NK-92 (cell line): Measurements from ENCODE around the gene ABHD6.
"Not testable (repeated sequence)": the region's sequence is repeated elsewhere in the genome, so short reads cannot be mapped to it uniquely, and the experiment has no call there.

Experiments
- DNase-seq: peaks from one replicate; lab custom pipeline; 2025; ENCODE audit not compliant: unreplicated experiment; lab: John Stamatoyannopoulos, UW

The ABHD6 gene

DNA sequence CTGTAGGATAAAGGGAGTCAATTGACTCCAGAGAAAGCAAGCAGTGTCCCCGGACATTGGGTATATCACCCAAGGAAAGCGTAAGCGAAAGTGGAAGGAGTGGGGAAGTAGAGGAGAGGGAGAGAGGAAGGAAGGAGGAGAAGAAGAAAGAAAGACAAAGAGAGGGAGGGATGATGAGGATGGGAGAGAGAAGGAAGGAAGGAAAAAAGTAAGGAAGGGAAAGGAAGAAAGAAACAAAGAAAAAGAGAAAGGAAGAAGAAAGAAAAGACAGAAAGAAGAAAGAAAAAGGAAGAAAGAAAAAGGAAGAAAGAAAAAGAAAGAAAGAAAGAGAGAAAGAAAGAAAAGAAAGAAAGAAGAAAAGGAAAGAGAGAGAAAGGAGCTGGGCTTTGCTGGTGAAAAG lies 27.7 kb upstream of the ABHD6 start:
- DNase-seq, result no peak

DNA sequence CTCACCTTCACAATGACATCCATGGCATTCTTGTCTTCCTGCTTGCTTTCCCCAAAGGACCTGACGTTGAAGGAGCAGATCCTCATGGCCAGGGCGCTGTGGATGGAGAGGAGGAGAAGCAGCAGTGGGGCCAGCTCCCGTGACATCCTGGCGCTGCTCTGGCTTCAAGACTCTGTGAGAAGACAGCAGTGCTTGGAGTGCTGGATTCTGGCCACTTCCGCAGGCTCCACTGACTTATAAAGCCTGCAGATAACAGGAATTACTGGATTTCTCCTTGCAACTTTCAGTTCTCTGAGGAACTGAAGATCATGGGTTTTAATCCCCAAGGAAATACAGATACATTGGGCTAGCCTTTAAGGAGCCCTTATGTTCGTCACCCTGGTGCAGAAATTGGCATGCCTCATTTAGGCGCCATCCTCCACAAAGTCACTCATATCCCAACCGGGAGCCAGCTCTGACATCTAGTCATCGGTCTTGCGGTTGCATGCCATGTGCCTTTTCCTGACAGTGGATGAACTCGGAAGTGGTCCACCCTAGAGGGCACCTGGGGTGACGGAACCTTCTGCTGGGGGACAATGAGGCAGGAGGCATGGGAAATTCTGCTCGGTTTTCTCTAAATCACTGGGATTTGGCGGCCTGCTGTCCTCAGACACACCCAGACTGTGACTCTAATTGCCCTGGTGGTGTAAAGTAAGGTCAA lies 26.7 kb upstream of the ABHD6 start, which contains the start of gene DNASE1L3:
Gene DNASE1L3, minus strand, starts transcription at position 212 of the 700 bp plus-strand sequence. Its CDS starts 66 bp downstream, at position 146.
- DNase-seq, result no peak

DNA sequence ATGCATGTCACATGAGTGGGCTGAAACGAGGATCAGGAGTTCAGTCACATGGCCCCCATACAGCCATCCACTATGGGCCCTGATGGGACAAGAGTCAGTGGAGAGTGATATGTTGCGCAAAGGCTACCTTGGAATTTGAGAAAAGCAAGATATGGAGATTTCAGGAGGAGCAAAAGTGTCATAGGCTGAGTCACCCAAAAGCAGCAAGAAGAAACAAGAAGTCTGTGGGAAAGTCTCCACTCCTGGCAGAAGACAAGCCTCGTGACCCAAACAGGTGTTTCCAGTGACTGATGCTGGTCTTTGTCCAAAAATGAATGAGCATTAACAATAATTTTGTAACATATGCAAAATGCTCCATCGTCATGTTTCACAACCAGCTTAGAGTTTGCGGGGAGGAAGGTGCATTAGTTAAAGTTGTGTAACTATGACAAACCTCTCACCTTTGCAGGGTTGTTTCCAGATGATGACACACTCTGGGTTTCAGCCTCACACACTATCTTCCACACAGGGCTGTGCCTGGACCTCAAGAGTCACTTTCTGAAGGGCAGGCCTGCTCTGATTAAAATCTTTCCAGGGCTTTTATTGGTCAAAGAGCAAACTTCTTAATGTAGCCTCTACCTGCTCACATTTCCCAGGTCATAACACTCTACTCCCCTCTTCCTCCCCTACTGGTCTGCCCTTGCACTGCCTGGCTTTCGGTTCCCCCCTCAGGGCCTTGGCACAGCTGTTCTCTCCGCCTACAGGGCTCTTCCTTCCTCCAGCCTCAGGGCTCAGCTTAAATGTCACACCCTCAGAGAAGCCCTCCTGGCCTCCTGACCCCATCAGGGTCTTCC lies 22.9 kb upstream of the ABHD6 start:
- no peak for DNase-seq

DNA sequence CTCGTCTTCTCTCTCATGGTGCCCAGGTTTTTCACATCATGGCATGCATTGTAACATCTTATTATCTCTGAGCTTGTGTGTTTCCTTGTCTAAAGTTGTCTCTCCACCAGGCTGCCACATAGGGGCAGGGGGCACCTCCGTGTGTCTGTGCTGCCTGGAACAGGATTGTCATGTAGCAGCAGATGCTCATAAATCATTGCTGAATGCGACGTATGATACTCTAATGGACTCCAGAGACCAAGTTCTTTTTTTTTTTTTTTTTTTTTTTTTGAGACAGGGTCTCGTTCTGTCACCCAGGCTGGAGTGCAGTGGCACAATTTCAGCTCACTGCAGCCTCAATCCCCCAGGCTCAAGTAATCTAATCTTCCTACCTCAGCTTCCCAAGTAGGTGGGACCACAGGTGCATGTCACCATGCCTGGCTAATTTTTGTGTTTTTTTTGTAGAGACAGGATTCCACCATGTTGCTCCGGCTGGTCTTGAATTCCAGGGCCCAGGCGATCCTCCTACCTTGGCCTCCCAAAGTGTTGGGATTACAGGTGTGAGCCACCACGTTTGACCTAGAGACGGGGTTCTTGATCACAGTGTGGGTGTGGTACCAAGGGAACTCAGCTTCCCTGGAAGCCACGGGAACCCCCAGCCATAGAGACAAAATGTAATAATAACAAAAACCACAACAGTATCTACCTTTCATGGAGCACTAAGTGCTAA lies 22.1 kb upstream of the ABHD6 start:
- DNase-seq, result no peak

DNA sequence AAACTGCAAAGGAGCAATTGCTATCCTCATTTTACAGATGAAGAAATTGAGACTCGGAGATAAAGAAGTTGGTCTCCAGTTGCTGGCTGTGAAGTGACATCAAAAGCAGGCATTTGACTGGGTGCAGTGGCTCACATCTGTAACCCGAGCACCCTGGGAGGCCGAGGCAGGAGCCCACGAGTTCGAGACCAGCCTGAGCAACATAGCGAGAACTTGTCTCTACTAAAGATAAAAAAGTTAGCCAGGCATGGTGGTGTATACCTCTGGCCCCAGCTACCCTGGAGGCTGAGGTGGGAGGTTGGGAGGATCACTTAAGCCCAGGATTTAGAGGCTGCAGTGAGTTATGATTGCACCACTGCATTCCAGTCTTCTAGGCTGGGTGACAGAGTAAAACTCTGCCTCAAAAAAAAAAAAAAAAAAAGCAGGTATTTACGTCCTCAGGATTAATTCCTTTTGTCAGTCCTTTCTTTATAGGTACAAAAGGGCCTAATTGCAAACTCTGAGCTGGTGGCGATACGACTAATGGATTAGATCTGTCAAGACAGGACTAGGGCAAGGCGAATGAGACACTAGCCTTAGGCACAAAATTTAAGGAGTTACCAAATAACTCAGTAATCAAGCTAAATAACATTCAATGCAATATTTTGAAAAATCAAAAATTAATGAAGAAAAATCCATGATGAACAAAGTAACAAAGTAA lies 20.9 kb upstream of the ABHD6 start:
- no peak for DNase-seq

DNA sequence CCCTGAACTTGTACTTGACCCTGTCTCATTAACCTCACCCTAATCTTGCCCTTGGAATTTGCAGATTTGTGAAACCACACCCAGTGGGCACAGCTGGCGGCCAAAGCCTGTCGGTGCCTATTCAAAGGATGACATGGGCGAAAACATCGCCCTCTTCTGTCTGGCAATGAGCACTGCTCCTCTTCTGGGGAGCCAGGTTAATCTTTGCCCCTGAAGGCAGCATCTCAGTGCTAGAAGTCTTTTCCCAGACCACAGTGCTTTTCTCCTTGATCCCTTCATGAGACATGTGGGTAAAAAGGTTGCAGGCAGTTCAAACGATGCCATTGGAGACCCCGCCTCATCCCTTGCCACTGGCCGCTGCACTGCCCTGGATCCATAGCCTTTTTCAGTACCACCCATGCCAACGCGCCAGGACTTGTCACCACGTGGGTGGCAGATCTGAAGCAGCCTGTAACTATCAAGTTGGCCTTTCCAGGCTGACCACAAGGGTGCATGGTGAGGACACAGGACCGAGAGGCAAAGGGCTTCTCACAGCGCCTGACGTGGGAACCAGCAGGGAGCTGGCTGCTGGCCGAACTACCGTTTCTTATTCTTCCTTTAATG lies 20.3 kb upstream of the ABHD6 start:
- DNase-seq, result no peak

DNA sequence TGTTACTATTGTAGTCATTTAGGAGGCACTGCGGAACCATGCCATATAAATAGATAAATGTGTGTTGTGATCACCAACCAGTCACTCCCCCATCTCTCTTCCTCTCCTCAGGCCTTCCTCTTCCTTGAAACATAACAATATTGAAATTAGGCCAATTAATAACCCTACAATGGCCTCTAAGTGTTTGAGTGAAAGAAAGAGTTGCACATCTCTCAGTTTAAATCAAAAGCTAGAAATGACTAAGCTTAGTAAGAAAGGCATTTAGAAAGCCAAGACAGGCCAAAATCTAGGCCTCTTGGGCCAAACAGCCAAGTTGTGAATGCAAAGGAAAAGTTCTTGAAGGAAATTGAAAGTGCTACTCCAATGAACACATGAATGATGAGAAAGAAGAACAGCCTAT lies 18.7 kb upstream of the ABHD6 start:
- no peak for DNase-seq

DNA sequence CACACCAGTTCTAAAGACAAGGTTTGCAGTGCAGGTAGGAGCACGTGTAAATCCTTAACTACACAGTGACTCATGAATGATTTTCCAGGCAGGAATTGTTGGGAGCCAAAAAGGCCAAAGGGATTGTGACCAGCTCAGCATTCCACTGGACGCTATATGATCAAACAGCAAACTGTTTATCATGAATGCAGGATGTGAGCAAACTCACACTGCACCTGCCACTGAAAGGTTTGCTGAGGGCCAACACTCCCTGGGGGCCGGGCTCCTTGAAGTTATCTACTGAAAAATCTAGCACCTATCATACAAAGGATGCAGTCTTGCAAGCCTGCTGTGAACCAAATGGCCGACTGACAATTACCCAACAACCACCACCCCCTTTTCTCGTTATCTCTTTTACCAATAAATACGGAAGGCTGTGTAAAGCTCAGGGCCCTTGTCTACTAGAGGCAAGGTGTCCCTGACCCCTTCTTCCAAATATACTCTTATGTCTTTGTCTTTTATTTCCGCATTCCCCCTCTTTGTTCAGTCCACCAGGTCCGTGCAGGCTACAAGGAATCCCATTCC lies 15.3 kb upstream of the ABHD6 start:
- DNase-seq, result no peak

DNA sequence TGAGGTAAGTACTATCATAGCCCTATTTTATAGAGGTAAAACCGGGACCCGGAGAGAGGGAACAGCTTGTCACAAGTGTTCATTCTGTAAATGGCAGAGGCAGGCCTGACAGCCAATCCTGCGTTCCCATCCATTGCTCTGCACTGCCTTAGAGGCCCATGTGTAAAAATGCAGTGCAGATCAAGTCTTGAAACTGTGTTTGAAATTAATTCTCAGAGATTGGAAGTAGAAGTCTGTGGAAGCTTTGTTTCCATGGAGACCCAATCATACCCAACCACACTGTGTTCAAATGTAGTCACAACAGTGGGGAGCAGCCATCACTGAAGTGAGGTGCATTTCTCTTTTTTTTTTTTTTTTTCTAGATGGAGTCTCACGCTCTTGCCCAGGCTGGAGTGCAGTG lies 13.7 kb upstream of the ABHD6 start:
- DNase-seq, result no peak

DNA sequence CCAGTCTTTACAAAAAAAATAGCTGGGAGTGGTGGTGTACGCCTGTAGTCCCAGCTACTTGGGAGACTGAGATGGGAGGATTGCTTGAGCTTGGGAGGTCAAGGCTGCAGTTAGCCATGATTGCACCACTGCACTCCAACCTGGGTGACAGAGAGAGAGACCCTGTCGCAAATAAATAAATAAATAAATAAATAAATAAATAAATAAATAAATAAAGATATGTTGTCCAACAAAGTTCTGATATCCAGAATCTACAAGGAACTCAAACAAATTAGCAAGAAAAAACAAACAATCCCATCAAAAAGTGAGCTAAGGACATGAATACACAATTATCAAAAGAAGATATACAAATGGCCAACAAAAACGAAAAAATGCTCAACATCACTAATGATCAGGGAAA lies 9.7 kb upstream of the ABHD6 start:
- not testable (repeated sequence) for DNase-seq

DNA sequence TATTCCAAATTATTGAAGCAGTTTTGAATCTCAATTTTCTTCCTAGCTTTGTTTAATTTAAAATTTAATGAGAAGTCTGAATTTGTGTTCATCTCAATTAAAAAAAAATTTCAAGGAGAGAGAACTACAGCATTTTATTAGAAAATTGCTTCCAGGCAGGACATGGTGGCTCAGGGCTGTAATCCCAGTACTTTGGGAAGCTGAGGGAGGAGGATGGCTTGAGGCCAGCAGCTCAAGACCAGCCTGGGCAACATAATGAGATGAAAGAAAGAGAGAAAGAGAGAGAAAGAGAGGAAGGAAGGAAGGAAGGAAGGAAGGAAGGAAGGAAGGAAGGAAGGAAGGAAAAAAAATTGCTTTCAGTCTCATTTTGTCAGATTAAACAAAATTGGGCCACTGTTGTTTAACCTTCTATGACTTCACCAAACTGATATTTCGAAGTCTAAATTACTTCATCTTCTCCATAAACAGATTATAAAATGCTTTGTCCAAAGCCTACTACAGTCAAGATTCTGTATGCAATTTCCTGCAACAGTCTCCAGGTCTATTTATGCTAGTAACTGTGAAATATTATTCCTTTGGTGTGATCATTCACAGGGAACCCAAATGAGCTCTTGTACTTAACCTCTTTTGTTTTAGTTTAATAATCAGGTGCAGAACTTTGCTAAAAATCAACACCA lies 6.6 kb upstream of the ABHD6 start:
- DNase-seq, result no peak

DNA sequence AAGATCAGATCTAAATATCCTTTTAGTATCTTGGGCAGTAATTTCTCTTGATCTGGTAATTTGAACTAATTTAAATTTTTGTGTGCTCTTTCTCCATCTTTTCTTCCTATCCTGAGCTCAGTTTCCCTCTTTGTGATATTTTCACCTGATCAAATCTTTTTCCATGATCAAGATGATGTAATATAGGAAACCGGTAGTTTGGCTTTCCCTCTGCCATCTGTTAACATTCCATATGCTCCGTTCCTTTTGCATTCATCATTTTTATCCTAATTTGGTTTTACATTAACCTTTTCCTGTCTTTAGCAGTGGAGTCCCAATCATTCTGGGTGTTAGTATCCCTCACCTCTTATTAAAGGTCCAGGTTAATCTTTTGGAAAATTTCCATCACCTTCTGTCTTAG lies 5.9 kb upstream of the ABHD6 start:
- no peak for DNase-seq

DNA sequence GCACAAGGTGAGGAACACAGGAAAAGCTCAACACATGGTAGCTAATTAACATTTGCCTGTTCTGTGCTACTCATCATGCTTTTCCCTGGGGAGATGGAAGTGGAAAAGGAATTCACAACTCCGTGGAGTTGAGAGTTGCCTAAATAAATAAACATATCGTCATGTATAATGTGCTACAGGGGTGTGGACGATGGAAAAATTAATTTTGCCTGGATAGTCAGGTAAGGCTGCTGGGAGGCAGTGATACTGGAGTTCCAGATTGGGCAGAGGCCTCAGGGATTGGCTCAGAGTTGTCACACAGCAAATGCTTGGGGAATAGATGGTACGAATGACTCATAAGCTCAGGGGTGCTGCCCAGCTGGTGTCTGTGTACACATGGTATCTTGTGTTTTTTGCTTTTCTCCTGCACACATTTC lies 3.1 kb upstream of the ABHD6 start:
- DNase-seq, result no peak

DNA sequence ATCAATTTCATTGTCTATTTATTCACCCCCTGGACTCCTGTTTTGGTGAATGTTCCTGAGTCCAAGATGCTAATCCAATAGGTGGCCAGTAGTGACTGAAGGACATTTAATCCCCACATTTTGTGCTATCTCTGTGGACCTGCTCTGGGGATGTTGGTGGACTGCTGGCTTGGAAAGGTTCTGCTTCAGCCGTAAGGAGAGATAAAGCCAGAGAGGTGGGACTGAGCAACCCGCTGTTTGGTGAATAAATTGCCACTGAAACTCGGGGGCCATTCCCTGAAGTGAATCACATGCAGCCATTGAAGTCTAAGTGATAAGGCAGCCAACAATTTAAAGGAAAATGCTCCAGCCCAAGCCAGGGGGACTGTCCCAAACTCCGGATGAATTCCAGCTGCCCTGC lies 1.6 kb upstream of the ABHD6 start:
- DNase-seq, result no peak

DNA sequence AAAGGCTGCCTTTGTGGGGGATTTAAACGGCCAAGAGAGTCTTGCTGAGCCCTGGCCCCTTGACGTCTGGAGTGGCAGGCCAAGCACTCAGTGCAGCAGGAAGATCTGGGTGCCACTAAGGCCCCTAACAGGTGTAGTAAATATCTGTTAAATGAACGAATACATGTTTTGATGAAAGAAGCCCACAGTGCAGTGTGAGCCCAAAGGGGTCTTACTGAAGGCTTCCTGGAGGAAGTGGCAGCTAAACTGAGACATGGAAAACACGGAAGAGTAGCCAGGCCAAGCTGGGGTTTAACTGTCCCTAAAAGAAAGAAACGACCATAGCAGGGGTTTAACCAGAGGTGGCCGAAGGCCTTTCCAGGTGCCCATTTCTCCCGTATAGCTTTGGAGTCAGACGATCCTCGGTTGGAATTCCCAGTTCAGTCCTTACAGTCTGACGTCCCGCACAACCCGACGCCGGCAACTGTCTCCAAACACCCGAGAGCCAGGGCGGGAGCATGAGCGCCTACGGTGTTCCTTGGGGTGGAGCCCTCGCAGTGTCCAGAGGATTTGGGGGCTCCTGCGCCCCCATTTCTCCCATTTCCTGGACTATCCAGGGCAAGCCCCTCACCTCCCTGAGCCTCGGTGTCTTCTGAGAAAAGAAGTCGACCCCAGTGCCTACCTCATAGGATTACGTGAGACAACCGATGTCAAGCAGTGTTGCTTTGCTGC lies 910 bp upstream of the ABHD6 start:
- DNase-seq, result no peak

DNA sequence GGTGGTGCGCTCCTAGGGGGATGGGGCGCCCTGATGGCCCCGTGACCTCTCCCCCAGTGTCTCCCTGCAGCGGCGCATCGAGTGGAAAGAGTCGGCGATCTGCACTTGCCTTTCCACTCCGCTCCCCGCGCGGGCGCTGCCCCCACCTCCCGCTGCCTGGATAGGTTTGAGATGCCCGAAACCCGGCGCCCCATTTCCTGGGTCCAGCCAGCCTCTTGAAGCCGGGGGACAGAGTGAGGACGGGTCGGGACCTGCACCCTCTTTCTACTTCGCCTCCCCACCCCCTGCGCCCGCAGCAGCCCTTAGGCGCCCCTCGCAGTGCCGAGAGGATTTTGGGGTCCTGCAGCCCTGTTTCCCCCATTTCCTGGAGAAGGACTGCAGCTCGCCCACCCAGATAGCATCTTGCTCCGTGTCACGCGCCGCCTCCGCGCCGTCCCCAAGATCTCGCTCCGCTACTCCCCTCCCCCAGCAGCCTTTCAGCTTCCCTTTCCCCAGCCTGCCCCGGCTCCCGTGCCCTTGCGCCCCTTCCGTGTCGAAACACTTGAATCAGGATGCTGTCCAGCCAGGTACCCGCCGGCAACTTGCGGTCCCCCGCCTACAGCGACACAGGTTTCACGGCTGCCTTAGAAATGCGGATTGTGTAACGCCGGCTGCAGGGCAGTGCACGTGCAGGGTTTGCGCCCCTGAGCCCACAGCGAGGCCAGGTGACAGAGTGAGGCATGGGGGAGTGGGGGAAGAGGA lies 519 bp downstream of the ABHD6 start:
- no peak for DNase-seq

DNA sequence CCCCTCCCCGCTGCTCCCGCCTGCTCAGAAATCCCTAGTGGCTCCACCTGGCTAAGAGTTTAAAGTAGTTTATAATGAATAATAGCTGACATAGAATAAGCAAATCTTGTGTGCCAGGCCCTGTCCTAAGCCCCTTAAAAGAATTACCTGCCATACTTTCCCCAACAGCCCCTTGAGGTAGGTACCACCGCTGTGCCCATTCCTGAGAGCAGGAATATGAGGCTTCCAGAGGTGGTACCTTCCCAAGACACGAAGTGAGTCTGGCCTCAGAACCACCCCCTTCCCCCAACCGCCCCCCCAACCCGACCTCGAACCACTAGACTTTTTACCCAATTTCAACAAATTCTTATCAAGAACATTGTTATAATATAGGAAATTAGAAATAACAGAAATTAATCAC lies 1.2 kb downstream of the ABHD6 start:
- DNase-seq, result no peak

DNA sequence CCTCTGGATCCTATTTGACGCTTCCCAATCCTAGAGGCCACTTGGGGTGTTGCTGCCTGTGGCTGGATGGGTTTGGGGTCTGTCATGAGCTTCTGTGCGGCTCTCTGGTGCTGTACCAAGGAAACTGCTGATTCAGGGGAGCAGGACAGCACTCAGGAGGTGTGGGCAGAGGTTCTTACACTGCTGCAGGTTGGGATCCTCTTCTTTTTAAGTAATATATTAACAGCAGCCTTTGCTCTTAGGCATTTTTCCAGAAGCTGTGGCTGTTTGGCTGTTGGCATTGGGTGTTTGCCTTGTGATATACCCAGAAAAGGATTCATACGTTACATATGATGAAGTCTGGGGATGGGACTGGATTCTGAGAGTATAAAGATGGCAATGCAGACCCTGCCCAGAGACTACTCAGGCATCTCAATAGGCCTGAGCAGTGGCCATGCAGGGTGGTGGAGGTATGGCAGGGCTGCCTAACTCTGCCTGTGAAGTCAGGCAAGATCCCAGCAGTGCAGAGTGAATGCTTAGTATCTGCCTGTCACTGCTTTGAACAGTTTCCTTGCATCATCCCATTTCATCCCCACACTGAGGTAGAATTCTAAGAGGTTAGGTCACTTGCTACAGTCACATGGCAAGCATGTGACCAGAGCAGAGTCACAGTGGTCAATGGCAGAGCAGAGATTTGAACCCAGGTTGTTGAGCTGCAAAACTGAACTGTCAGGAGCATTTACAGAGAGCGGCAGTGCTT lies 3.9 kb downstream of the ABHD6 start:
- no peak for DNase-seq
